ENCODE data around the gene SPAG16.

DNA sequence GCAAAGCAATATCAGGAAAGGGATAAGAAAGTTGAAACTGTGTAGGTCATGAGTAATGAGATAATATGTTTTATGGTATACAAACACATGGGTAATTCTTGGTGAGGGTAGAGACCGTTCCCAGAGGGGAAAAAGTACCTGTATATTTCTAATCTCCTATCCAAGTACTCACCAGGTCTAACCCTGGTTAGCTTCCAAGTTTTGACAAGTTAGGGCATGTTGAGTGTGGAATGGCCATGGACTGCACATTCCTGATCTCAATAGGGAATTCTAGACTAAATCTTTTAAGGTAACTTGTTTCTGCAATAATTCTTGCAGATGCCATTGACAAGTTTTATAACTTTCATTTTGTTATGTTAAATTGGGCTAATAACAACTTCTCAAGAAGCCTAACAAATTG lies 216.6 kb downstream of the SPAG16 start:
- TF ChIP-seq, protein P1, sequence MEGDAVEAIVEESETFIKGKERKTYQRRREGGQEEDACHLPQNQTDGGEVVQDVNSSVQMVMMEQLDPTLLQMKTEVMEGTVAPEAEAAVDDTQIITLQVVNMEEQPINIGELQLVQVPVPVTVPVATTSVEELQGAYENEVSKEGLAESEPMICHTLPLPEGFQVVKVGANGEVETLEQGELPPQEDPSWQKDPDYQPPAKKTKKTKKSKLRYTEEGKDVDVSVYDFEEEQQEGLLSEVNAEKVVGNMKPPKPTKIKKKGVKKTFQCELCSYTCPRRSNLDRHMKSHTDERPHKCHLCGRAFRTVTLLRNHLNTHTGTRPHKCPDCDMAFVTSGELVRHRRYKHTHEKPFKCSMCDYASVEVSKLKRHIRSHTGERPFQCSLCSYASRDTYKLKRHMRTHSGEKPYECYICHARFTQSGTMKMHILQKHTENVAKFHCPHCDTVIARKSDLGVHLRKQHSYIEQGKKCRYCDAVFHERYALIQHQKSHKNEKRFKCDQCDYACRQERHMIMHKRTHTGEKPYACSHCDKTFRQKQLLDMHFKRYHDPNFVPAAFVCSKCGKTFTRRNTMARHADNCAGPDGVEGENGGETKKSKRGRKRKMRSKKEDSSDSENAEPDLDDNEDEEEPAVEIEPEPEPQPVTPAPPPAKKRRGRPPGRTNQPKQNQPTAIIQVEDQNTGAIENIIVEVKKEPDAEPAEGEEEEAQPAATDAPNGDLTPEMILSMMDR (IDR thresholded peaks at IDR 0.05 in 4 of 5, conservative IDR thresholded peaks at IDR 0.05 in 1 of 5): no peak
- no peak for TF ChIP-seq POLR2A (IDR thresholded peaks at IDR 0.05)
